ENCODE results near the gene PRPS2. TPM values are rescaled to one million over a fixed set of nuclear protein-coding genes. Genes with fewer than 3 reads are reported as not detected.

The PRPS2 gene
- total RNA-seq = 40.3 and 50.6 TPM in 2 replicates

DNA sequence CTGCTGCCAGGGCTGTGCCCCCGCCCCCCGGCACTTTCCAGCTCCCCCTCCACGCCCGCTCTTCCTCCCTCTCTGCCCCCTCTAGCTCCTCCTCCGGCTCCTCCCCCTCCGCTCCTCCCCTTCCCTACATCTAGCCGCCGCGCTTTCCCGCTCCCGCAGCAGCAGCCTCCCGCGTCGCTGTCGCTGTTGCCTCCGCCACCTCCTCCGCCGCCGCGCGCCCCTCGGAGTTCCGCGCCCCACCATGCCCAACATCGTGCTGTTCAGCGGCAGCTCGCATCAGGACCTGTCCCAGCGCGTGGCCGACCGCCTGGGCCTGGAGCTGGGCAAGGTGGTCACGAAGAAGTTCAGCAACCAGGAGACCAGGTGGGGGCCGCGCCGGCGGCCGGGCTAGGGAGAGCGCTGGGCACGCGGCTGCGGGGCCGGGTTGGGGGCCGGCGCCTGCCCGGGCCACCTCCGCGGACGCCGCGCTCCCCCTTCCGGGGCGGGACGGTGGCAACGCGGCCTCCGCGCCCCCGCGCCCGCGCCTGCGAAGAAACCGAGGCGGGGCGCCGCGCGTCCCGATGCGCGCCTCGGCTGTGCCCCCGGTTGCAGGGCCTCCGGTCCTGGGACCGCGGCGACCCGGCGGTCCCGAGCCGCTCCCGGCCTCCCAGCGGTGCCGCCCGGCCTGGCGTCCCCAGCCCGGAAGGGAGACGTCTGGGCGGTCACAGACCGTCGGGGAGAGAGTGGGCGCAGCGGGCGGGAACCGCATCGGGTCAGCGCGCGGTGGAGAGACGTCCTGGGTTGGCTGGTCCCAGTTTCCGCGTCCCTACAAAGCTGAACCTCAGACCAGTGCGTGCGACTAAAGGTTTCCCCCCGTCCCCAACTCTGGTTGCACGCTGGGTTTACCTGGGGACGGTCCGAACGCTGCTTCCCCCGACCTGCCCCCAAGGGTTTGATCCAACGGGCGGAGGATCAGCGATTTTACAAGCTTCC is at the start of gene PRPS2:
Gene PRPS2 (plus strand): TSS at position 156 of the 972 bp plus-strand sequence. CDS start 86 bp downstream, at position 242.

GRCh38 chrX:12866451-12867377 is 75.5 kb downstream of the PRPS2 start, which contains the start of gene TLR7:
Gene TLR7, plus strand, starts transcription at chrX:12867072. Its CDS starts 507 bp downstream, at chrX:12867579.

Other genes with a start within 250 kb of the PRPS2 start
- gene TLR7, start 75.7 kb downstream of the PRPS2 start, total RNA-seq = not detected in 2 replicates
- gene TLR8, start 115.2 kb downstream of the PRPS2 start, total RNA-seq = not detected in 2 replicates
- gene TMSB4X, start 183.7 kb downstream of the PRPS2 start, total RNA-seq = 4,229 and 5,294 TPM in 2 replicates

Data from thoracic aorta endothelial cell (primary cell).